Sigmoid colon (tissue), 4 donors: ENCODE measurements around the gene NLN.

ENCODE experiments used
- EP300 ChIP-seq, 4 donors: sonication (generic); formaldehyde crosslinking; IDR thresholded peaks; one replicate each; pipeline ENCODE4 v1.6.1; 2017; ENCODE audit warnings: antibody characterized with exemption in 4 of 4
- POLR2A ChIP-seq, 2 donors: fragments of 450-650 bp; IDR thresholded peaks; one replicate each; pipeline ENCODE4 v1.6.1; 2016; ENCODE audit warnings: antibody characterized with exemption in 2 of 2, mild to moderate bottlenecking in 2 of 2, moderate library complexity in 2 of 2
- POLR2AphosphoS5 ChIP-seq, 4 donors: sonication (generic); formaldehyde crosslinking; IDR thresholded peaks; one replicate each; pipeline ENCODE4 v1.6.1; 2017; ENCODE audit warnings: antibody characterized with exemption in 4 of 4
- TF ChIP-seq, protein P1 (sequence below), 4 experiments: fragments of 450-650 bp in 3 of 4; fragments of 200-600 bp in 1 of 4; IDR thresholded peaks; one replicate each; pipeline ENCODE4 v1.5.1; 2016 to 2019; ENCODE audit warnings: antibody characterized with exemption in 4 of 4, mild to moderate bottlenecking in 3 of 4, moderate library complexity in 2 of 4

DNA sequence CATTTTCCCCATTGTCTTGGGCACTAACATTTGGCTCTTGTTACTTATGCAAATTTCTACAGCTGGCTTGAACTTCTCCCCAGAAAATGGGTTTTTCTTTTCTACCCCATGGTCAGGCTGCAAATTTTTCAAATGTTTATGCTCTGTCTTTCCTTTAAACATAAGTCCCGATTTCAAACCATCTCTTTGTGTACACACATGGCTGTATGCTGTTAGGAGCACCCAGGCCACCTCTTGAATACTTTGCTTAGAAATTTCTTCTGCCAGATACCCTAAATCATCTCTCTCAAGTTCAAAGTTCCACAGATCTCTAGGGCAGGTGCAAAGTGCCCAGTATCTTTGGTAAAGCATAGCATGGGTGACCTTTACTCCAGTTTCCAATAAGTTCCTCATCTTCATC is 45.6 kb downstream of the NLN start:
- TF ChIP-seq POLR2A (IDR thresholded peaks at IDR 0.05) (no peak), EP300 (IDR thresholded peaks at IDR 0.05) (no peak), POLR2AphosphoS5 (IDR thresholded peaks at IDR 0.05) (no peak)
- TF ChIP-seq, protein P1, sequence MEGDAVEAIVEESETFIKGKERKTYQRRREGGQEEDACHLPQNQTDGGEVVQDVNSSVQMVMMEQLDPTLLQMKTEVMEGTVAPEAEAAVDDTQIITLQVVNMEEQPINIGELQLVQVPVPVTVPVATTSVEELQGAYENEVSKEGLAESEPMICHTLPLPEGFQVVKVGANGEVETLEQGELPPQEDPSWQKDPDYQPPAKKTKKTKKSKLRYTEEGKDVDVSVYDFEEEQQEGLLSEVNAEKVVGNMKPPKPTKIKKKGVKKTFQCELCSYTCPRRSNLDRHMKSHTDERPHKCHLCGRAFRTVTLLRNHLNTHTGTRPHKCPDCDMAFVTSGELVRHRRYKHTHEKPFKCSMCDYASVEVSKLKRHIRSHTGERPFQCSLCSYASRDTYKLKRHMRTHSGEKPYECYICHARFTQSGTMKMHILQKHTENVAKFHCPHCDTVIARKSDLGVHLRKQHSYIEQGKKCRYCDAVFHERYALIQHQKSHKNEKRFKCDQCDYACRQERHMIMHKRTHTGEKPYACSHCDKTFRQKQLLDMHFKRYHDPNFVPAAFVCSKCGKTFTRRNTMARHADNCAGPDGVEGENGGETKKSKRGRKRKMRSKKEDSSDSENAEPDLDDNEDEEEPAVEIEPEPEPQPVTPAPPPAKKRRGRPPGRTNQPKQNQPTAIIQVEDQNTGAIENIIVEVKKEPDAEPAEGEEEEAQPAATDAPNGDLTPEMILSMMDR (IDR thresholded peaks at IDR 0.05), result no peak
